K562 (cell line): ENCODE data around the gene ARHGAP35. TPM values are rescaled to one million over a fixed set of nuclear protein-coding genes. Genes with fewer than 3 reads are reported as not detected.

ENCODE experiments used
- ATF7 ChIP-seq: fragments of 450-650 bp; IDR thresholded peaks from 2 replicates; pipeline ENCODE4 v1.7.1; 2014; ENCODE audit warnings: mild to moderate bottlenecking, moderate library complexity
- CC2D1A ChIP-seq: fragments of 450-650 bp; IDR thresholded peaks from 2 replicates; pipeline ENCODE4 v1.6.1; 2017; ENCODE audit warnings: mild to moderate bottlenecking
- EGR1 ChIP-seq: fragments of 450-650 bp; conservative IDR thresholded peaks from 2 replicates; pipeline ENCODE4 v1.6.1; 2017; ENCODE audit warnings: mild to moderate bottlenecking
- EHMT2 ChIP-seq: fragments of 450-650 bp; IDR thresholded peaks from 2 replicates; pipeline ENCODE4 v1.6.1; 2018; ENCODE audit warnings: antibody characterized with exemption
- KLF1 ChIP-seq: fragments of 450-650 bp; IDR thresholded peaks from 2 replicates; pipeline ENCODE4 v1.6.1; 2016; ENCODE audit warnings: missing genetic modification characterization, missing compliant biosample characterization
- POLR2AphosphoS5 ChIP-seq: IDR thresholded peaks from 2 replicates; pipeline ENCODE4 v1.6.1; 2011; ENCODE audit warnings: mild to moderate bottlenecking, low read depth, low read length, moderate library complexity; ENCODE audit not compliant: control insufficient read depth, insufficient read depth
- SMARCA4 ChIP-seq: fragments of 450-650 bp; IDR thresholded peaks from 2 replicates; pipeline ENCODE4 v1.6.1; 2016
- SRSF3 ChIP-seq: fragments of 200-400 bp; formaldehyde crosslinking; IDR thresholded peaks from 2 replicates; pipeline ENCODE4 v1.6.1; 2016; ENCODE audit warnings: mild to moderate bottlenecking, low read length, moderate library complexity; ENCODE audit not compliant: insufficient read depth
- TAL1 ChIP-seq: fragments of 450-650 bp; IDR thresholded peaks from 2 replicates; pipeline ENCODE4 v1.6.1; 2016; ENCODE audit warnings: mild to moderate bottlenecking
- TARDBP ChIP-seq: fragments of 450-650 bp; IDR thresholded peaks from 2 replicates; pipeline ENCODE4 v1.6.1; 2016
- ZNF24 ChIP-seq: fragments of 450-650 bp; IDR thresholded peaks from 2 replicates; pipeline ENCODE4 v1.6.1; 2016
- polyA plus RNA-seq, 8 experiments: library from polyadenylated mRNA; depleted of rRNA in 4 of 8; stranded (reverse) in 5 of 8; unstranded in 3 of 8; fragments of >200 nt; fragmentation: Nextera tagmentation in 2 of 8; fragmentation: Illumina TruSeq in 1 of 8; extraction: Ambion mirVana in 2 of 8; extraction: Trizol in 1 of 8; gene quantifications; 2 replicates each; pipeline versions ENCODE4 v1.2.1 to v1.2.3, GENCODE V29; 2011 to 2014; ENCODE audit warnings: inconsistent platforms in 1 of 8, missing spikeins in 1 of 8
- total RNA-seq, 7 experiments: library from RNA; depleted of rRNA in 6 of 7; stranded (reverse); fragments of >200 nt in 6 of 7; fragmentation: Illumina TruSeq in 2 of 7; extraction: Trizol in 2 of 7; gene quantifications; 2 replicates each; pipeline versions ENCODE4 v1.2.1 to v1.2.3, GENCODE V29; 2011 to 2021; ENCODE audit warnings: low replicate concordance in 1 of 7
- TF ChIP-seq, protein P1 (sequence below): fragments of 450-650 bp; formaldehyde crosslinking; IDR thresholded peaks from 2 replicates; pipeline ENCODE4 v1.4.0; 2020; ENCODE audit warnings: mild to moderate bottlenecking, mixed read lengths
- TF ChIP-seq, protein P2 (sequence below): sonication (generic); IDR thresholded peaks from 2 replicates; pipeline ENCODE4 v1.6.1; 2016
- TF ChIP-seq, protein P3 (sequence below), 2 experiments: fragments of 450-650 bp; IDR thresholded peaks; 2 replicates each; pipeline ENCODE4 v1.6.1; 2016; ENCODE audit warnings: mild to moderate bottlenecking in 2 of 2, borderline replicate concordance in 1 of 2, low read depth in 1 of 2, moderate library complexity in 1 of 2
- TF ChIP-seq, protein P4 (sequence below): fragments of 450-650 bp; IDR thresholded peaks from 2 replicates; pipeline ENCODE4 v1.6.1; 2016; ENCODE audit warnings: low read depth, mild to moderate bottlenecking, moderate library complexity
- TF ChIP-seq, protein P5 (sequence below), 2 experiments: fragments of 200-800 bp in 1 of 2; sonication (Bioruptor generic) in 1 of 2; sonication (generic) in 1 of 2; formaldehyde crosslinking in 1 of 2; IDR thresholded peaks in 1 of 2; conservative IDR thresholded peaks in 1 of 2; 2 replicates each; pipeline versions ENCODE4 v1.5.0 to v1.6.1; 2016 to 2020; ENCODE audit warnings: missing compliant biosample characterization in 1 of 2, missing genetic modification characterization in 1 of 2, missing genetic modification reagents in 1 of 2

ARHGAP35 gene
- total and polyA plus RNA-seq, 9 of the 15 experiments (the other 6 are each of a cell fraction or from before 2014, with no cell fraction given): 0.27 to 26.4 (median 10.2) TPM

DNA sequence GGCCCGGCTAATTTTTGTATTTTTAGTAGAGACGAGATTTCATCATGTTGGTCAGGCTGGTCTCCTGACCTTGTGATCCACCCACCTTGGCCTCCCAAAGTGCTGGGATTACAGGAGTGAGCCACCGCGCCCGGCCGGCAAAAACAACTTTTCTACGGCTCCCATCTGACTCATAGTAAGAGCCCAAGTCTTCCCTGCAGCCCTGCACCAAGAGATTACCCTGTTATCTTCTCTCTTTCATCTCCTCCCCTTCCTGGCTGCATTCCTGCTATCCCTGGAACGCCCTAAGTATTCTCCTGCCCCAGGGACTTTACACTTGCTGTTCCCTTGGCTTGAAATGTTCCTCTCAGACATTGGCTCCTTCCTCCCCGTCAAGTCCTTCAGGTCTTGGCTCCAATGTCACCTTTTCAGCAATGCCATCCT, 16.7 kb upstream of the ARHGAP35 start (continued):
- TF ChIP-seq EGR1 (peak; percentile 85), SRSF3 (no peak), CC2D1A (peak; percentile 97), EHMT2 (0 out of 2 replicates have a peak, but pooled peaks have one; percentile 48), TAL1 (peak; percentile 76), ATF7 (peak; percentile 77), SMARCA4 (peak; percentile 96), POLR2AphosphoS5 (peak; percentile 60; the same call in 1 of the 2 replicates), KLF1 (no peak), ZNF24 (peak; percentile 31; the same call in 1 of the 2 replicates), TARDBP (0 out of 2 replicates have a peak, but pooled peaks have one; percentile 46)
- TF ChIP-seq, protein P1, sequence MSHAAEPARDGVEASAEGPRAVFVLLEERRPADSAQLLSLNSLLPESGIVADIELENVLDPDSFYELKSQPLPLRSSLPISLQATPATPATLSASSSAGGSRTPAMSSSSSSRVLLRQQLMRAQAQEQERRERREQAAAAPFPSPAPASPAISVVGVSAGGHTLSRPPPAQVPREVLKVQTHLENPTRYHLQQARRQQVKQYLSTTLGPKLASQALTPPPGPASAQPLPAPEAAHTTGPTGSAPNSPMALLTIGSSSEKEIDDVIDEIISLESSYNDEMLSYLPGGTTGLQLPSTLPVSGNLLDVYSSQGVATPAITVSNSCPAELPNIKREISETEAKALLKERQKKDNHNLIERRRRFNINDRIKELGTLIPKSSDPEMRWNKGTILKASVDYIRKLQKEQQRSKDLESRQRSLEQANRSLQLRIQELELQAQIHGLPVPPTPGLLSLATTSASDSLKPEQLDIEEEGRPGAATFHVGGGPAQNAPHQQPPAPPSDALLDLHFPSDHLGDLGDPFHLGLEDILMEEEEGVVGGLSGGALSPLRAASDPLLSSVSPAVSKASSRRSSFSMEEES (CRISPR knock-in tag): no peak
- TF ChIP-seq, protein P2, sequence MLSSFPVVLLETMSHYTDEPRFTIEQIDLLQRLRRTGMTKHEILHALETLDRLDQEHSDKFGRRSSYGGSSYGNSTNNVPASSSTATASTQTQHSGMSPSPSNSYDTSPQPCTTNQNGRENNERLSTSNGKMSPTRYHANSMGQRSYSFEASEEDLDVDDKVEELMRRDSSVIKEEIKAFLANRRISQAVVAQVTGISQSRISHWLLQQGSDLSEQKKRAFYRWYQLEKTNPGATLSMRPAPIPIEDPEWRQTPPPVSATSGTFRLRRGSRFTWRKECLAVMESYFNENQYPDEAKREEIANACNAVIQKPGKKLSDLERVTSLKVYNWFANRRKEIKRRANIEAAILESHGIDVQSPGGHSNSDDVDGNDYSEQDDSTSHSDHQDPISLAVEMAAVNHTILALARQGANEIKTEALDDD: peak; percentile 56; the same call in 1 of the 2 replicates
- TF ChIP-seq, protein P3, sequence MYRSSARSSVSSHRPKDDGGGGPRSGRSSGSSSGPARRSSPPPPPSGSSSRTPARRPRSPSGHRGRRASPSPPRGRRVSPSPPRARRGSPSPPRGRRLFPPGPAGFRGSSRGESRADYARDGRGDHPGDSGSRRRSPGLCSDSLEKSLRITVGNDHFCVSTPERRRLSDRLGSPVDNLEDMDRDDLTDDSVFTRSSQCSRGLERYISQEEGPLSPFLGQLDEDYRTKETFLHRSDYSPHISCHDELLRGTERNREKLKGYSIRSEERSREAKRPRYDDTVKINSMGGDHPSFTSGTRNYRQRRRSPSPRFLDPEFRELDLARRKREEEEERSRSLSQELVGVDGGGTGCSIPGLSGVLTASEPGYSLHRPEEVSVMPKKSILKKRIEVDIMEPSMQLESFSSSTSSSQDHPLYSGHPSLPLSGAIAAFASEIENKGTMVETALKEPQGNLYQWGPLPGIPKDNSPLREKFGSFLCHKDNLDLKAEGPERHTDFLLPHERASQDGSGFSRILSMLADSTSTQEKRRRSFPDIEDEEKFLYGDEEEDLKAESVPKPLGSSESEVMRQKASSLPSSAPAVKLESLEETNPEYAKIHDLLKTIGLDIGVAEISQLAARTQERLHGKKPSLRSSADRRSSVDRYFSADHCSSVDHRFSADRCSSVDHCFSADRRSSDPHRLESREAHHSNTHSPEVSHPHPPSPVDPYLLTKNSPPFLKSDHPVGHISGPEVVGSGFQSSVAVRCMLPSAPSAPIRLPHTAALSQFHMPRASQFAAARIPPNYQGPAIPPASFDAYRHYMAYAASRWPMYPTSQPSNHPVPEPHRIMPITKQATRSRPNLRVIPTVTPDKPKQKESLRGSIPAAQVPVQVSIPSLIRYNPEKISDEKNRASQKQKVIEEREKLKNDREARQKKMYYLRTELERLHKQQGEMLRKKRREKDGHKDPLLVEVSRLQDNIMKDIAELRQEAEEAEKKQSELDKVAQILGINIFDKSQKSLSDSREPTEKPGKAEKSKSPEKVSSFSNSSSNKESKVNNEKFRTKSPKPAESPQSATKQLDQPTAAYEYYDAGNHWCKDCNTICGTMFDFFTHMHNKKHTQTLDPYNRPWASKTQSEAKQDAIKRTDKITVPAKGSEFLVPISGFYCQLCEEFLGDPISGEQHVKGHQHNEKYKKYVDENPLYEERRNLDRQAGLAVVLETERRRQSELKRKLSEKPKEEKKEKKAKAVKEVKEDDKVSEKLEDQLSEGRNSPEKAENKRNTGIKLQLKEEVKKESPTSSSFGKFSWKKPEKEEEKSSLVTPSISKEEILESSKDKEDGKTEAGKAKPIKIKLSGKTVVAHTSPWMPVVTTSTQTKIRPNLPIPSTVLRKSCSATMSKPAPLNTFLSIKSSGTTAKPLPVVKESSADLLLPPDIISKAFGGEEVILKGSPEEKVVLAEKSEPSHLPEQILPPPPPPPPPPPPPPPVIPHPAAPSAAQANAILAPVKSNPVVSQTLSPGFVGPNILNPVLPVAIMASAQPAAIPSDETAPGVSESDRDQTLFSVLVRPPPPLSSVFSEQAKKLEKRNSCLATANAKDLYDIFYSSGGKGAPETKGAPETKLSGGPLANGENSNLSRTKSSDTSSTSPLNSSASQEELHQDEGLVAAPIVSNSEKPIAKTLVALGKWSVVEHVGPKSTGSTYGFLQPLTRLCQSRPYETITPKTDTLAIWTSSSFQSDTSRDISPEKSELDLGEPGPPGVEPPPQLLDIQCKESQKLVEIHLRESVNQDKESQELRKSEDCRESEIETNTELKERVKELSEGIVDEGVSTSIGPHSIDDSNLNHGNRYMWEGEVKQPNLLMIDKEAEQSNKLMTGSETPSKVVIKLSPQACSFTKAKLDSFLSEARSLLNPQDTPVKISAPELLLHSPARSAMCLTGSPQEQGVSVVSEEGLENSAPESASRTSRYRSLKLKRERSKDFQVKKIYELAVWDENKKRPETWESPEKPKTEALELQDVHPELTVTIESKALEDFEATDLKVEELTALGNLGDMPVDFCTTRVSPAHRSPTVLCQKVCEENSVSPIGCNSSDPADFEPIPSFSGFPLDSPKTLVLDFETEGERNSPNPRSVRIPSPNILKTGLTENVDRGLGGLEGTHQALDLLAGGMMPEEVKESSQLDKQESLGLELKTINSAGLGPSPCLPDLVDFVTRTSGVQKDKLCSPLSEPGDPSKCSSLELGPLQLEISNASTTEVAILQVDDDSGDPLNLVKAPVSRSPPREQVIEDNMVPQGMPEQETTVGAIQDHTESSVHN (IDR thresholded peaks at IDR 0.05; ENCODE audit: borderline replicate concordance in 1 of 2, low read depth in 1 of 2): peak in 1 of 2 experiments; percentile 69; a peak in 1 of 4 replicates
- TF ChIP-seq, protein P4, sequence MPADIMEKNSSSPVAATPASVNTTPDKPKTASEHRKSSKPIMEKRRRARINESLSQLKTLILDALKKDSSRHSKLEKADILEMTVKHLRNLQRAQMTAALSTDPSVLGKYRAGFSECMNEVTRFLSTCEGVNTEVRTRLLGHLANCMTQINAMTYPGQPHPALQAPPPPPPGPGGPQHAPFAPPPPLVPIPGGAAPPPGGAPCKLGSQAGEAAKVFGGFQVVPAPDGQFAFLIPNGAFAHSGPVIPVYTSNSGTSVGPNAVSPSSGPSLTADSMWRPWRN: peak; percentile 53
- TF ChIP-seq, protein P5, sequence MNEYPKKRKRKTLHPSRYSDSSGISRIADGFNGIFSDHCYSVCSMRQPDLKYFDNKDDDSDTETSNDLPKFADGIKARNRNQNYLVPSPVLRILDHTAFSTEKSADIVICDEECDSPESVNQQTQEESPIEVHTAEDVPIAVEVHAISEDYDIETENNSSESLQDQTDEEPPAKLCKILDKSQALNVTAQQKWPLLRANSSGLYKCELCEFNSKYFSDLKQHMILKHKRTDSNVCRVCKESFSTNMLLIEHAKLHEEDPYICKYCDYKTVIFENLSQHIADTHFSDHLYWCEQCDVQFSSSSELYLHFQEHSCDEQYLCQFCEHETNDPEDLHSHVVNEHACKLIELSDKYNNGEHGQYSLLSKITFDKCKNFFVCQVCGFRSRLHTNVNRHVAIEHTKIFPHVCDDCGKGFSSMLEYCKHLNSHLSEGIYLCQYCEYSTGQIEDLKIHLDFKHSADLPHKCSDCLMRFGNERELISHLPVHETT (CRISPR knock-in tag; conservative IDR thresholded peaks at IDR 0.05 in 1 of 2, IDR thresholded peaks at IDR 0.05 in 1 of 2): 0 out of 4 replicates have a peak, but pooled peaks of 1 of the 2 experiments have one; percentile 46
